Stimulated activated CD4-positive, alpha-beta T cell treated with anti-CD3 and anti-CD28 coated beads, Interleukin-12 subunit alpha, Interleukin-12 subunit beta, amount 100 ng/mL, for 48 hours (primary cell): ENCODE data around the gene MAGEC1.
"Not testable (repeated sequence)": the region's sequence is repeated elsewhere in the genome, so short reads cannot be mapped to it uniquely, and the experiment has no call there.

Source experiments
- DNase-seq, 3 donors: peaks; one replicate each; pipeline ENCODE4 v3.0.0-alpha.2; 2020; ENCODE audit warnings: low read depth in 2 of 3, low spot score in 1 of 3

MAGEC1 gene, protein sequence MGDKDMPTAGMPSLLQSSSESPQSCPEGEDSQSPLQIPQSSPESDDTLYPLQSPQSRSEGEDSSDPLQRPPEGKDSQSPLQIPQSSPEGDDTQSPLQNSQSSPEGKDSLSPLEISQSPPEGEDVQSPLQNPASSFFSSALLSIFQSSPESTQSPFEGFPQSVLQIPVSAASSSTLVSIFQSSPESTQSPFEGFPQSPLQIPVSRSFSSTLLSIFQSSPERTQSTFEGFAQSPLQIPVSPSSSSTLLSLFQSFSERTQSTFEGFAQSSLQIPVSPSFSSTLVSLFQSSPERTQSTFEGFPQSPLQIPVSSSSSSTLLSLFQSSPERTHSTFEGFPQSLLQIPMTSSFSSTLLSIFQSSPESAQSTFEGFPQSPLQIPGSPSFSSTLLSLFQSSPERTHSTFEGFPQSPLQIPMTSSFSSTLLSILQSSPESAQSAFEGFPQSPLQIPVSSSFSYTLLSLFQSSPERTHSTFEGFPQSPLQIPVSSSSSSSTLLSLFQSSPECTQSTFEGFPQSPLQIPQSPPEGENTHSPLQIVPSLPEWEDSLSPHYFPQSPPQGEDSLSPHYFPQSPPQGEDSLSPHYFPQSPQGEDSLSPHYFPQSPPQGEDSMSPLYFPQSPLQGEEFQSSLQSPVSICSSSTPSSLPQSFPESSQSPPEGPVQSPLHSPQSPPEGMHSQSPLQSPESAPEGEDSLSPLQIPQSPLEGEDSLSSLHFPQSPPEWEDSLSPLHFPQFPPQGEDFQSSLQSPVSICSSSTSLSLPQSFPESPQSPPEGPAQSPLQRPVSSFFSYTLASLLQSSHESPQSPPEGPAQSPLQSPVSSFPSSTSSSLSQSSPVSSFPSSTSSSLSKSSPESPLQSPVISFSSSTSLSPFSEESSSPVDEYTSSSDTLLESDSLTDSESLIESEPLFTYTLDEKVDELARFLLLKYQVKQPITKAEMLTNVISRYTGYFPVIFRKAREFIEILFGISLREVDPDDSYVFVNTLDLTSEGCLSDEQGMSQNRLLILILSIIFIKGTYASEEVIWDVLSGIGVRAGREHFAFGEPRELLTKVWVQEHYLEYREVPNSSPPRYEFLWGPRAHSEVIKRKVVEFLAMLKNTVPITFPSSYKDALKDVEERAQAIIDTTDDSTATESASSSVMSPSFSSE

DNA sequence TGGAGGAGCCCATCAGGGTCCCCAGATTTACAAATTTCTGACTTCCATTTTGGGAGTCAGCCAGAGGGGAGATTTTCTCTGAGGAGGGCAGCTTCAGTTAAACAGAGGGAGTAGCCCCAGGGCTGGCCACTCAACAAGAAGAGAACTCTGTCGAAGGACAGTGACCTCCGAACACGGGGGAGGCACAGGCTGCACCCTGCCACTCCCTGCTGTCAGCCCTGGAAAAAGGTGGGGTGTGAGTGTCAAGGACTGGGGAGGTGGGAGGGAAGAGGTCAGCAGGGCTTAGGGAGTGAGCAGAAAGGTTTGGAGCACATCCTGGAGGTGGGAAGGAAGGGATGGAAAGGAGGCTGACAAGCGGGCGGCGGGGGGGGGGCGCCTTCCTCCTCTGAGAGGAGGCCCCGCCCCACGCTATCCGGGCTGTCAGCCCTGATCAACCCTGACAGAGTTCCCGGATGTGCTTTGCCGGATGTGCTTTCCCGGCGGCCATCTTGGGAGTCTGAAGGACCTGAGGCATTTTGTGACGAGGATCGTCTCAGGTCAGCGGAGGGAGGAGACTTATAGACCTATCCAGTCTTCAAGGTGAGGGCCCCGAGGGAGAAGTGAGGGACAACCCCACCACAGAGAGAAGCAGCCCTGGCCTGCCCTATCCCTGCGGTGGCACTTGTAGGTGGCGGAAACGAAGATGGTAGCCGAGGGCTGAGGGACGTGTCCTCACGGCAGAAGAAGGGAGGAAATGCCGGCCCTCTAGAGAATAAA, at the start of gene MAGEC1:
TSS of gene MAGEC1 (plus strand) at position 495 of the 756 bp plus-strand sequence. CDS start 1,179 bp downstream, outside the sequence.
- no peak for DNase-seq

DNA sequence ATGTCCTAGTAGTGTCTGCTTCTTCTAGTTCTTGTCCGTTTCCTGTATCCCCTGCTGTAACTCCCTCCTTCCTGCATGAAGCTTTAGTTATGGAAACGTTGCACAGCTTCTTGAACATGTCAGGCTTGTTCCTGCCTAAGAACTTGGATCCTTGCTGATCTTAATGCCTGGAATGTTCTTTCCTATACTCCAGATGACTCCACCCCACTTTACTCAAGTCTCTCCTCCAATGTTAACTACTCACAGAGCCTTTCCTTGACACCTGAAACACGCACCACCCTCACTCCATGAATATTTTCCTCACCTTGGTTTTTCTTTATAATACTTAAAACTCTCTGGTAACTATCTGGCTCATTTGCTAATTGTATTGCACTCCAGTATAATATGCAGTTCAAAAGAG, 46.2 kb upstream of the MAGEC1 start:
- DNase-seq, result no peak

DNA sequence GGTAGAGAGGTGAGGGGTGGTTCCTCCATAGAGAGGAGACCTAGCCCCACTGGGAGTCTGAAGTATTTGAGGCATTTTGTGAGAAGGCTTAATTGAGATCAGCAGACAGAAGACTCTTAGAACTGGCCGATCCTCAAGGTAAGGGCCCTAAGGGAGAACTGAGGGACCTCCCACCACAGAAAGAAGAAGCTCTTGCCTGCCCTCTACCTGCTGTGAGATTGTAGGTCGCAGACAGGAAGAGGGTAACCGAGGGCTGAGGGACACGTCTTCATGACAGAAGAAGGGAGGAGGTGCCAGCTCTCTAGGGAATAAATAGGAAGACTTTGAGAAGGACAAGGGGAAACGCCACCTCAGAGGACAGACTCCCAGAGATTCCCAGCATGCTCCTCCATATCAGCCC, 24.1 kb upstream of the MAGEC1 start:
- DNase-seq, result no peak

DNA sequence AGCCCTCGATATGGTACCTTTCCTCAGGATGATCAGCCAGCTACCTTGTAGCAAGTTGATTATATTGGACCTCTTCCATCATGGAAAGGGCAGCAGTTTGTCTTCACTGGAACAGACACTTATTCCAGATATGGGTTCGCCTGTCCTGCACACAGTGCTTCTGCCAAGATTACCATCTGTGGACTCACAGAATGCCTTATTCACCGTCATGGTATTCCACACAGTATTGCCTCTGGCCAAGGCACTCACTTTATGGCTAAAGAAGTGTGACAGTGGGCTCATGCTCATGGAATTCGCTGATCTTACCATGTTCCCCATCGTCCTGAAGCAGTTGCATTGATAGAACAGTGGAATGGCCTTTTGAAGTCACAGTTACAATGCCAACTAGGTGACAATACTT, 14.9 kb upstream of the MAGEC1 start:
- not testable (repeated sequence) for DNase-seq

DNA sequence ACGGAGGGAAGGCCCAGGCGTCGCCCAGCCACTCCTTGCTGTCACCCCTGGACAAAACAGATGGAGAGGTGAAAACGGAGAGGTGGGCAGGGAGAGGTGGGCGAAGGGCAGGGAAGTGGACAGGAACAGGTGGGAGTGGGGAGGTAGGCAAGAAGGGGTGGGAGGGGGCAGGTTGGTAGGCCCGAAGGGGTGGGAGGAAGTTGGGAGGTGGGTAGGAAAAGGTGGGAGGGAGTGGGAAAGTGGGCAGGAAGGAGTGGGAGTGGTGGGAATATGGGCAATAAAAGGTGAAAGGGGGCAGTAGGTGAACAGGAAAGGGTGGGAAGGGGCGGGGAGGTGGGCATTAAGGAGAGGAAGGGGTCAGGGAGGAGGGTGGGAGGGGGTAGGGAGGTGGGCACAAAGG, 9.0 kb upstream of the MAGEC1 start:
- DNase-seq, result no peak

DNA sequence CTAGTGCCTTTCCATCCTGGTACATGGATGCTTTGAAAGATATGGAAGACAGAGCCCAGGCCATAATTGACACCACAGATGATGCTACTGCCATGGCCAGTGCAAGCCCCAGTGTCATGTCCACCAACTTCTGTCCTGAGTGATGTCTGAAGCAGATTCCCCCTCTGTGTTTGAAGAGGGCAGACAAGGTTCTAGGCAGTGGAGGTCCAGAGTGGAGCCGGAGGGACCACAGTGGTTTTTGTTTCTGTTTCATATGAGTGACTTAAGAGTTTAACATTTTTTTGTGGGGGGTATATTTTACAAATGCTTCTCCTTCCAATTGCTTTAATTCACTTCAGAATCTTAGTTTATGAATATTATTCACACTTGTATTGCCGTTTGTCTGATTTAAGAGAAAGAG, 6.0 kb upstream of the MAGEC1 start:
- DNase-seq, result no peak

DNA sequence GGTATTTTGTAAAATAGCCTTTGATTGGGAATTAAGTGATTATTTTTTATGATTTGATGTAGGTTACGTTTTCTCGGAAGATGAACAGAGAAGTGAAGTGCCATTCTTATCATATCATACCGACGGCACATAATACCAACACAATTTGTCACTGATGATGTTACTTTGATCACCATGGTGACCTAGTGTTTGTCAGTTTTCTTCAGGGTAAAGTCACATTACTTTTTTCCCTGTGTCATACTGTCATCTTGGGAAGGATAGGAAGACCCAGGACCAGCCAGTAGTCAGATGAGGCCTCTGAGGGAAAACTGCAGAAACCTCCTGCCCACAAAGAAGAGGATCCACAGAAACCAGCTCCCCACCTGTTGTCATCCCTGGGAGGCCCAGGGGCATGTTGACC, 1.3 kb upstream of the MAGEC1 start:
- no peak for DNase-seq

DNA sequence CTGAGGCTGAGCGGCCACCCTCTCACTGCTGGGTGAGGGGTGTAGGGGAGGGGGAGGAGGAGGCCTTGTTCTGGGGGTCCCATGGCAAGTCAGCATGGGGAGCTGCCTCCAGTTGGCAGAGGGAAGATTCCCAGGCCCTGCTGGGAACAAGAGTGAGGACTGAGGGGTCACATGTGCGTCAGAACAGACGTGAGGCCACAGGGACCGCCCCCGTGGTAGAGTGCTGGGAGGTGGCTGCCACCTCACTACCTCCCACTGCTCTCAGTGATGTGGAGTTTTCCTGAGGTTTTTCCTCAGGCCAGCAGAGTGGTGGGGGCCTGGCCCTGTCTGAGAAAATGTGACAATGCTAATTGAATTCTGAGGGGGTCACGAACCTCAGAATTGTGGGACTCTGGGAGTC, 568 bp downstream of the MAGEC1 start:
- DNase-seq, result no peak

DNA sequence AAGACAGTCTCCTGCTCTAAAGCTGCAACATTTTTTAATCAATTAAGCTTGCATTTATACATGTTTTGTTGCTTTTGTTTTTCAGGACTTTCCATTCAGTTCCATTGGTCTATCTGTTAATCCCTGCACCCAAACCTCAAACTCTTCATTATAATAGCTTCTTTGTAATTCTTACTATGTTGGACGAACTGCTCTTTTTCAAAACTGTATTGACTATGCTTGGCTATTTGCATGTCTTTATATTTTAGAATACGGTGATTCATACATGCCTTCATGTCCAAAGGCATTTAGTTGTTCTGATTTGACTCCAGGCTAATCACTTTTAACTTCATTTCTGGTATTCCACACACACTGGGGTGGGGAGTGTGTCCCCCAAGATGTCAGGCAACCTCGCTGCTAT, 14.1 kb downstream of the MAGEC1 start:
- no peak for DNase-seq

DNA sequence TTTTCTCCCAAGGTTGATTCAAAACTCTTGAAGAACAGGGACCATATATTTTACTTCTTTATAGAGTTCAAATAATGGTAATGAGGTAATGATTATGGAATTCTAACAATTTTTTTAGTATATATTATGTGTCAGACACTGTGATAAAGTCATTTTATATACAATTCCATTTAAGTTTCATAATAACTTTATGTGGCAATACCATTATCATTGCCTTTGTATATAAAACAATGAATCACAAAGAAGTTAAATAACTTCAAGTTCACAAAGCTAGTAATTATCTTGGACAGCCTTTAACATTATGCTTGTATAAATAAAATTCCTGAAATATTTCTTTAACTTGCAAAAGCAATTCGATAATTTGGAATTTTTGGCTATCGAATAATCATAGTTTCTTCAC, 20.6 kb downstream of the MAGEC1 start:
- DNase-seq, result no peak

DNA sequence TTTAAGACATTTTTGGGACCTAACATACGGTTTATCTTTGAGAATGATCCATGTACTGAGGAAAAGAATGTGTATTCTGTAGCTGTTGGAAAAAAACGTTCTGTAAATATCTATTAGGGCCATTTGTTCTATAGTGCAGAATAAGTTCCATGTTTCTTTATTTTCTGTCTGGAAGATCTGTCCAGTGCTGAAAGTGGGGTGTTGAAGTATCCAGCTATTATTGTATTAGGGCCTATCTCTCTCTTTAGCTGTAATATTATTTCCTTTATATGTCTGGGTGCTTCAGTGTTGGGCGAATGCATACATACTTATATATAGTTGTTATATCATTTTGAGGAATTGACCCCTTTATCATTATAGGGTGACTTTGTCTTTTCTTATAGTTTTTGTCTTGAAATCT, 24.7 kb downstream of the MAGEC1 start:
- DNase-seq, result no peak

DNA sequence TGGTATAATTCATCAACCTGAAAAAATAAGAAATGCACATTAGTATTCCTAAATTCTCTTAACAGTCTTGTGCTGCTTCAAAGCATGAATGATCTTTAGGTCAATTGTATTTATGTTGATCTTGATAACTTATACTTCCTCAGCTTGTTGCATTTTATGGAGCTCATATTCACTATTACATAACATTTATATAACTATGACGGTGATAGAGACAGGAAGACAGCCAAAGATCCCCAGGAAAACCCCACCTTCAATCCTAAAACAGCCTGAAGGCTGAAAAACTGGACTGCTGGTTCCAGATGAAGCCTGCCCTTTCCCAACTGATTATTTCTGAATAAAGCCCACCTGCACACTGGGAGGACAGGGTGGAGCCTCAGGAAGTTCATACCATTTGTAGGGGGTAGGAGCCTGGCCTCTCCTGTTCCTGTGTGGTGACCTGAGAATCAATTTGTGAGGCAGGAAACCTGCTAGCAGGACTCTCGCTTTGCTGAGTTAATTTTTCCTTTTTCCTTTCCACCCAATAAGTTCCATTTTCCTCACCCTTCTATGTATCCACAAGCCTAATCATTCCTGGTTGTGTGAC, 30.5 kb downstream of the MAGEC1 start:
- DNase-seq, result no peak

DNA sequence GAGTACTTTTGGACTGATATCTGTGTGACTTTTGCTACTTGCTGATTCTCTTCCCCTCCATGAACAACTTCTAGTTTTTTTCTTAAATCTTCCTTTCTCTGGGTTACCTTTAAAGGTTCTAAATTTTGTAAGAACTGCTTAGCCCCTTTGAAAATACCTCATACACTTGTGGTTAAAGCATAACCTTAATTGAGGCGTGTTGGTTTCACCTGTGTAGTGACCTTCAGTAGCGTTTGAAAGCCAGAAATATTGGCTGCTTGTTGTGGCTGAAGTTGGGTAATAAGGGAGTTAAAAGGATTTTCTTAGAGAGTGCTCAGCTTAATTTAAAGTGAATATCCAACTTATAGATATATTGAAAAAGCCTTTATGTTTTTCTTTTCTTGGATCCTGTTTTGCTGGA, 32.0 kb downstream of the MAGEC1 start:
- DNase-seq, result no peak

DNA sequence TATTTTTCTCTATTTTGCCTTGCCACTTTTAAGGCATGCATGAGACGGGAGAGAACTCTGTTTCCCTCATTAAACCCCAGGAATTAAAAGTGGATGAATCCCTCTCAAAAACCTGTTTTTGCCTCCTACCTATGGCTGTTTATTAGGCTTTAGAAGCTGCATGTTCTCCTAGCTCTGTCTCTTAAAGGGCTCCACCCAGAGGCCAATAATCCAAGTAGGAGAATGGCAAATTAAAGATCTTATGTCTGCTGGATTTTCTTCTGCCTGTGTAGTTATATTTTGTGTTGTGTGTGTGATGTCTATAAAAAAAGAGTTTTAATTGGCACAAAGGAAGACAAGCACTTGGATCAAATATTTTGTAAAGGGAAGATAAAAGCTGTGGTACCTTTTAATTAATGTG, 32.4 kb downstream of the MAGEC1 start:
- no peak for DNase-seq

DNA sequence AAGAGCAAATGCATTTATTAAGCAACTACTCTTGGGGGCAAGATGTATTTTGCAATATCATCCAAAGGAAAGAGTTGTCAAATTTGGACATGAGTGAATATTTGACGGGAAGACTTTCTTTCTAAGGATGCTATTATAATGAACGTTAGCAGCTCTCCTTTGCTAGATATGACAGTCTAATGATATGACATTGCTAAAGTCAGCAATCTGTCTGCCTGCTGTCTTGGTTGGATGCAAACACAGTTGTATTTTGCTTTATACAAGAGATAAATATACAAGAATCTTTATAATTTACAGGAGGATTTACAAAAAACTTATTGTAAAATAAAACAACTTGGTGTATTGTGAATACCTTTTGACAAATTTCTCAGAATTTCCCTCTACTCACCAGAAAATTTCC, 37.5 kb downstream of the MAGEC1 start:
- no peak for DNase-seq

DNA sequence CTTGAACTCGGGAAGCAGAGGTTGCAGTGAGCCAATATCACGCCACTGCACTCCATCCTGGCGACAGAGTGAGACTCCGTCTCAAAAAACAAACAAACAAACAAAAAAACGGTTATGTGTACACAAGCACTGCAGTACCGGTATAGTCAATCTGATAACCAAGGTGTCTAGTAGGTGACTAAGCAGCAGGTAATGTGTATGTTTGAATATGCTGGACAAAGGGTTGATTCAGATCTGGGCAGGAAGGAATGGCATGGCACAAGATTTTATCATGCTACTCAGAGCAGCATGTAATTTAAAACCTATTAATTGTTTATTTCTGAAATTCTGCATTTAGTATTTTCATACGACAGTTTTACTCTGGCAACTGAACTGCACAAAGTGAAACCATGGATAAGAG, 41.7 kb downstream of the MAGEC1 start:
- no peak for DNase-seq

DNA sequence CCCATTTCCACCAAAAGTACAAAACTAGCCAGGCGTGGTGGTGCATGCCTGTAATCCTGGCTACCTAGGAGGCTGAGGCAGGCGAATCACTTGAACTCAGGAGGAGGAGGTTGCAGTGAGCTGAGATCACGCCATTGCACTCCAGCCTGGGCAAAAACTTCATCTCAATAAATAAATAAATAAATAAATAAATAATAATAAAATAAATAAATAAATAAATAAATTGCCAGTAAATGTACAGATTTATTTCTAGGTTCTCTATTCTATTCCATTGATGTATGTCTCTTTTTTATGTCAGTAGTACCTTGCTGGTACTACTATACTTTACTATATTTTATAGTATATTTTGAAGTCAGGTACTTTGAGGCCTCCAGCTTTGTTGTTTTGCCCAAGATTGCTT, 43.7 kb downstream of the MAGEC1 start:
- no peak for DNase-seq

DNA sequence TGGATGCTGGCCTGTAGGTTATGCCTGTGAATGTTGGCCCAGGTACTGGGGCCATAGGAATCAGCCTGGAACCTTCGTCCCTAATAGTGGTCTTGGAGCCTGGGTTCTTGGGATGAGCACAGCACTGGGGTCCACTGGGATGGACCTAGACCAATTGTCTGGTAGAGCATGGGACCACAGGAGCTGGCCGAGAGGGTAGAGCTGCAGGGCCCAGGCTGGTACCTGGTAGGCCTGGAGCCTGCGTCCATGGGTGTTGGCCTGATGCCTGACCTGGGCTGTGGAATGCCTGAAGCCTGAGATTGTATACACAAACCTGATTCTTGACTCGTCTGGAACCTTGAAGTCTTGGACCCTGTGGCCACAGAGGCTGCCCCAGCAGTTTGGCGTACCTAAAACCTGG, 48.9 kb downstream of the MAGEC1 start:
- no peak for DNase-seq

DNA sequence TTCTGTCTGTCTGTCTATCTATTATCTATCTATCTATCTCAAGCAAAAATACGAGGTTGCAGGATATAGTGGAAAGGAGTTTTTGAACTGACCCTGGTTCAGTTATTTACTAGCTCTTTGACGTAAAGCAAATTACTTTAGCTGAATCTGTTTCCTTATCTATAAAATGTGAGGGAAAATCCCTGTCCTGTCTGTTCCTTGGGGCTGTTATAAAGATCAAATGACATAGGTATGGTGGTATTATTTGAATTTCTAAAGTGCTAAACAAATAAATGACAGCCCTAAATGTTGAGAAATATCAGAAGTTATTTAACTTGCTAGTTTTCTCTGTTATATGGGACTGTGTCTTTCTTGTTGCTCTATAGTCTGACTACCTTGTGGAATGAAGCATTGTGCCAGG, 55.0 kb downstream of the MAGEC1 start:
- DNase-seq, result no peak
